Measurements from ENCODE around the gene ZYG11B.

The ZYG11B gene

DNA sequence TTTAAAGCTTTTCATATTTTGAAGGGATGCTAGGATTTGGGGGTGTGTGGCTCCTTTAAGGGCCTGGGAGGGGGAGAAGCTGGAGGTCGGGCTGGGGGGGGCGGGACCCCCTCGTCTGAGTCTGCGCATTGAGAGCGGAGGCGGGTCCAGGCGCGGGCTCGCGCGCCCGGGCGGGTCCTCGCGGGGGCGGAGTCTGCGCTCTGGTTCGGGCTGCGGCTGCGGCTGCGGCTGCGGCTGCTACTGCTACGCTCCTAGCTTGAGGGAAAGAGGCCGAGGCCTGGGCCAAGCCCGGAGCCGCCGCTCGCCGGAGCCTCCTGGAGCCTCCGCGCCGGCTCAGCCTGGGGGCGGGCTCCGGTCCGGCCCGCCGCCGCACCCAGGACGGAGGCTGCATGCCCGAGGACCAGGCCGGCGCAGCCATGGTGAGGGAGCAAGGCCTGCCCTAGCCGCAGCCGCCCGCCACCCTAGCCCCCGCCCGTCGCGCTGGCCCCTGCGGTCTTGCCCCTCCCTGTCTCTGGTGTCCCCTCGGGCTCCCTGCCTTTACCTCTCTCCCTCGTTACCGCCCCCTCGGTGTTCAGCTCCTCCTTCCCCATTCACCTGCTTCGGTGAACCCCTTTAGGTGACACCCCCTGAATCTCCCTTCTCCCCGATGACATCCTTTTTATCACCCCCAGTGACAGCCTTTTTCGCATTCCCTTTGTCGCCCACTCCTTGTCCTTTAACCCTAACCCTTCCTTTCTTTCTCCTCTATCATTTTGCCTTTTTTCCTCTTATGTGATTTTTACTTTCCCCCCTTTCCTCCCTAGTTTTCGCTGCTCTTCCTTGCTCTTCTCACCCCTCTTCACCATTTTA lies at the start of gene ZYG11B:
ZYG11B (plus strand) TSS at position 189 of the 849 bp plus-strand sequence; CDS start at position 390, 201 bp downstream.
- H3K27ac ChIP-seq (ENCODE audit: low read length) = peak within 1 kb of the TSS; percentile 56
- H3K79me2 ChIP-seq (ENCODE audit: insufficient read depth, low read length) = peaks cover 46% of the 10 kb centered on the region
- DNase-seq (peak; percentile 94), ATAC-seq (ENCODE audit: insufficient read depth, low read depth) (peak; percentile 95)
- H3K4me1 ChIP-seq (ENCODE audit: insufficient read depth, low read length) = peaks cover 33% of the 10 kb centered on the region
- no peaks in the 10 kb centered on the region for H3K9me3 ChIP-seq (ENCODE audit: insufficient read depth, low read length, severe bottlenecking)
- TF ChIP-seq, protein P1, sequence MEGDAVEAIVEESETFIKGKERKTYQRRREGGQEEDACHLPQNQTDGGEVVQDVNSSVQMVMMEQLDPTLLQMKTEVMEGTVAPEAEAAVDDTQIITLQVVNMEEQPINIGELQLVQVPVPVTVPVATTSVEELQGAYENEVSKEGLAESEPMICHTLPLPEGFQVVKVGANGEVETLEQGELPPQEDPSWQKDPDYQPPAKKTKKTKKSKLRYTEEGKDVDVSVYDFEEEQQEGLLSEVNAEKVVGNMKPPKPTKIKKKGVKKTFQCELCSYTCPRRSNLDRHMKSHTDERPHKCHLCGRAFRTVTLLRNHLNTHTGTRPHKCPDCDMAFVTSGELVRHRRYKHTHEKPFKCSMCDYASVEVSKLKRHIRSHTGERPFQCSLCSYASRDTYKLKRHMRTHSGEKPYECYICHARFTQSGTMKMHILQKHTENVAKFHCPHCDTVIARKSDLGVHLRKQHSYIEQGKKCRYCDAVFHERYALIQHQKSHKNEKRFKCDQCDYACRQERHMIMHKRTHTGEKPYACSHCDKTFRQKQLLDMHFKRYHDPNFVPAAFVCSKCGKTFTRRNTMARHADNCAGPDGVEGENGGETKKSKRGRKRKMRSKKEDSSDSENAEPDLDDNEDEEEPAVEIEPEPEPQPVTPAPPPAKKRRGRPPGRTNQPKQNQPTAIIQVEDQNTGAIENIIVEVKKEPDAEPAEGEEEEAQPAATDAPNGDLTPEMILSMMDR (IDR thresholded peaks at IDR 0.05; ENCODE audit: borderline replicate concordance, extremely low read depth, low read length, poor library complexity, severe bottlenecking) = no peak
- TF ChIP-seq EZH2 (IDR thresholded peaks at IDR 0.05; ENCODE audit: borderline replicate concordance, low read depth, low read length, severe bottlenecking) = no peak
- peaks cover 7% of the 10 kb centered on the region for H4K20me1 ChIP-seq (ENCODE audit: insufficient read depth, low read length)
- no peaks in the 10 kb centered on the region for H3K36me3 ChIP-seq (ENCODE audit: insufficient read depth, low read length)
- peak within 1 kb of the TSS; percentile 90 for H2AFZ ChIP-seq (ENCODE audit: low read depth, low read length)
- H3K4me2 ChIP-seq (ENCODE audit: insufficient read depth, low read length) = peak within 1 kb of the TSS; percentile 81
- no peaks in the 10 kb centered on the region for H3K27me3 ChIP-seq (ENCODE audit: insufficient read depth, low read length, poor library complexity)
- H3K4me3 ChIP-seq (ENCODE audit: low read depth in 1 of 2, low read length in 2 of 2) = peak within 1 kb of the TSS; percentile 45 to 73
- peak within 1 kb of the TSS; percentile 67 for H3K9ac ChIP-seq (ENCODE audit: low read depth, low read length)

DNA sequence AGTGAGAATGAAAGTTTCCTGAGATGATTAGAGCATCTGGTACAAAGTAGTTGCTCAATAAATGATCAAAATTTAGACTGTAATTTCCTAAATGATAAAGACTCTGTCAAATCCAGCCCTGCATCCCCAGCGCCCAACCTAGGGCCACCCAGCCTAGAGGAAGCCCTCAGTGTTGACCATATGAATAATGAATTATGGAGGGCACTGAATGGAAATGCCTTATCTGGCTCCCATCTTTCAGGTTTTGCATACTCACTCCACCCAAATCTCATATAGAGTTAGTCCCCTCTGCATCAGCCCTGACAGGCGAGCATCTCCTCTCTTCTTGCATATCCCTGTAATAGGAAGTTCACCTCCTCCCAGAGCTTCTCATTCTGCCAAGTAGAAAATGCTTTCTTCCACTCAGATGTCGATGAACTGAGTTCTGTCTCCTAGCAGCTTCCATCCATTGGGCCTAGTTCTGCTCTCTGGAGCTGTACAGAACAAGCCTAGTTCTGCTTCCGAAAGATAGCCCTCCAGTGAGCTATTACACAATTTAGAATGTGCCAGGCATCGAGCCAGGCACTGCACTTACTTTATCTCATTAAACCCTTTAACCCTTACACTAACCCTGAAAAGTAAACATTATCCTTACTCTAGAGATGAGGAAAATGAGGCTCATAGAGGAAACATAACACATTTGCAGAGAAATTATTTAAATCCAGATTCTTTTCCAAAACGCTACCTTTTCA lies 49.0 kb upstream of the ZYG11B start:
- no peaks in the 10 kb centered on the region for H3K27me3 ChIP-seq (ENCODE audit: insufficient read depth, low read length, poor library complexity)
- TF ChIP-seq, protein P1 (IDR thresholded peaks at IDR 0.05; ENCODE audit: borderline replicate concordance, extremely low read depth, low read length, poor library complexity, severe bottlenecking) = no peak
- no peak for TF ChIP-seq EZH2 (IDR thresholded peaks at IDR 0.05; ENCODE audit: borderline replicate concordance, low read depth, low read length, severe bottlenecking)
- H3K36me3 ChIP-seq (ENCODE audit: insufficient read depth, low read length) = no peaks in the 10 kb centered on the region
- peaks cover 13% of the 10 kb centered on the region for H3K4me1 ChIP-seq (ENCODE audit: insufficient read depth, low read length)
- no peak overlapping the region for H3K4me2 ChIP-seq (ENCODE audit: insufficient read depth, low read length)
- DNase-seq (no peak), ATAC-seq (ENCODE audit: insufficient read depth, low read depth) (no peak)
- no peaks in the 10 kb centered on the region for H3K9me3 ChIP-seq (ENCODE audit: insufficient read depth, low read length, severe bottlenecking)
- H4K20me1 ChIP-seq (ENCODE audit: insufficient read depth, low read length) = no peaks in the 10 kb centered on the region
- no peaks in the 10 kb centered on the region for H3K79me2 ChIP-seq (ENCODE audit: insufficient read depth, low read length)
- H3K9ac ChIP-seq (ENCODE audit: low read depth, low read length) = no peak overlapping the region
- no peak overlapping the region for H2AFZ ChIP-seq (ENCODE audit: low read depth, low read length)
- H3K4me3 ChIP-seq (ENCODE audit: low read depth in 1 of 2, low read length in 2 of 2) = no peak overlapping the region
- no peak overlapping the region for H3K27ac ChIP-seq (ENCODE audit: low read length)

GRCh38 chr1:52679048-52679447 lies 47.2 kb upstream of the ZYG11B start:
- H4K20me1 ChIP-seq (ENCODE audit: insufficient read depth, low read length) = no peaks in the 10 kb centered on the region
- H3K4me1 ChIP-seq (ENCODE audit: insufficient read depth, low read length) = peaks cover 12% of the 10 kb centered on the region
- no peak overlapping the region for H3K4me2 ChIP-seq (ENCODE audit: insufficient read depth, low read length)
- H3K36me3 ChIP-seq (ENCODE audit: insufficient read depth, low read length) = no peaks in the 10 kb centered on the region
- no peaks in the 10 kb centered on the region for H3K27me3 ChIP-seq (ENCODE audit: insufficient read depth, low read length, poor library complexity)
- H3K9me3 ChIP-seq (ENCODE audit: insufficient read depth, low read length, severe bottlenecking) = no peaks in the 10 kb centered on the region
- DNase-seq = no peak
- no peak overlapping the region for H3K27ac ChIP-seq (ENCODE audit: low read length)
- no peak overlapping the region for H3K4me3 ChIP-seq (ENCODE audit: low read depth in 1 of 2, low read length in 2 of 2)
- H3K79me2 ChIP-seq (ENCODE audit: insufficient read depth, low read length) = no peaks in the 10 kb centered on the region
- H3K9ac ChIP-seq (ENCODE audit: low read depth, low read length) = no peak overlapping the region
- ATAC-seq (ENCODE audit: insufficient read depth, low read depth) = no peak
- H2AFZ ChIP-seq (ENCODE audit: low read depth, low read length) = no peak overlapping the region
- TF ChIP-seq, protein P1 (IDR thresholded peaks at IDR 0.05; ENCODE audit: borderline replicate concordance, extremely low read depth, low read length, poor library complexity, severe bottlenecking) = no peak

Measured in DND-41 (cell line).